ENCODE measurements around the gene USP7. TPM values are rescaled to one million over a fixed set of nuclear protein-coding genes. Genes with fewer than 3 reads are reported as not detected.
"Not testable (repeated sequence)": the region's sequence is repeated elsewhere in the genome, so short reads cannot be mapped to it uniquely, and the experiment has no call there.

USP7 gene
- total RNA-seq, 2 donors from 2014 or later, result 161 to 180 TPM

- H3K27me3 Mint-ChIP-seq, result no peaks in the 10 kb centered on the region
- DNase-seq (ENCODE audit: low spot score), result no peak
- H3K4me3 Mint-ChIP-seq, result no peak overlapping the region
- H3K36me3 Mint-ChIP-seq, result no peaks in the 10 kb centered on the region
- H3K27ac Mint-ChIP-seq, result no peak overlapping the region
- no peak for ATAC-seq
- H3K9me3 Mint-ChIP-seq, result no peaks in the 10 kb centered on the region
- H3K4me1 Mint-ChIP-seq (ENCODE audit: low read depth in 2 of 2), result no peaks in the 10 kb centered on the region
Measured at GRCh38 chr16:8990445-8990844, 26.7 kb upstream of the USP7 start.

GRCh38 chr16:8989099-8989878 is 25.6 kb upstream of the USP7 start:
- no peak for DNase-seq (ENCODE audit: low spot score)
- H3K4me1 Mint-ChIP-seq (ENCODE audit: low read depth in 2 of 2), result no peaks in the 10 kb centered on the region
- H3K27ac Mint-ChIP-seq, result no peak overlapping the region
- no peak for ATAC-seq
- H3K36me3 Mint-ChIP-seq, result no peaks in the 10 kb centered on the region
- no peak overlapping the region for H3K4me3 Mint-ChIP-seq
- no peaks in the 10 kb centered on the region for H3K9me3 Mint-ChIP-seq
- H3K27me3 Mint-ChIP-seq, result no peaks in the 10 kb centered on the region

- no peaks in the 10 kb centered on the region for H3K4me1 Mint-ChIP-seq (ENCODE audit: low read depth in 2 of 2)
- no peak overlapping the region for H3K4me3 Mint-ChIP-seq
- no peak for DNase-seq (ENCODE audit: low spot score)
- H3K36me3 Mint-ChIP-seq, result no peaks in the 10 kb centered on the region
- ATAC-seq, result no peak
- no peak overlapping the region for H3K27ac Mint-ChIP-seq
- no peaks in the 10 kb centered on the region for H3K27me3 Mint-ChIP-seq
- no peaks in the 10 kb centered on the region for H3K9me3 Mint-ChIP-seq
Measured at GRCh38 chr16:8986818-8987191, 23.1 kb upstream of the USP7 start.

GRCh38 chr16:8986111-8986510 is 22.4 kb upstream of the USP7 start:
- DNase-seq (ENCODE audit: low spot score) (no peak), ATAC-seq (peak in 1 of 2 donors; percentile 45)
- H3K27ac Mint-ChIP-seq, result no peak overlapping the region
- no peaks in the 10 kb centered on the region for H3K9me3 Mint-ChIP-seq
- H3K4me1 Mint-ChIP-seq (ENCODE audit: low read depth in 2 of 2), result no peaks in the 10 kb centered on the region
- no peaks in the 10 kb centered on the region for H3K27me3 Mint-ChIP-seq
- no peaks in the 10 kb centered on the region for H3K36me3 Mint-ChIP-seq
- H3K4me3 Mint-ChIP-seq, result no peak overlapping the region

- H3K9me3 Mint-ChIP-seq, result no peaks in the 10 kb centered on the region
- ATAC-seq, result no peak
- no peak overlapping the region for H3K27ac Mint-ChIP-seq
- H3K36me3 Mint-ChIP-seq, result no peaks in the 10 kb centered on the region
- DNase-seq (ENCODE audit: low spot score), result no peak
- H3K4me1 Mint-ChIP-seq (ENCODE audit: low read depth in 2 of 2), result no peaks in the 10 kb centered on the region
- H3K27me3 Mint-ChIP-seq, result no peaks in the 10 kb centered on the region
- H3K4me3 Mint-ChIP-seq, result no peak overlapping the region
Measured at GRCh38 chr16:8982816-8983215, 19.1 kb upstream of the USP7 start.

- not testable (repeated sequence) for H3K27me3 Mint-ChIP-seq; H3K27ac Mint-ChIP-seq; DNase-seq (ENCODE audit: low spot score); H3K4me1 Mint-ChIP-seq (ENCODE audit: low read depth in 2 of 2); H3K9me3 Mint-ChIP-seq; H3K36me3 Mint-ChIP-seq; H3K4me3 Mint-ChIP-seq; ATAC-seq
Measured at GRCh38 chr16:8981901-8982300, 18.2 kb upstream of the USP7 start.

GRCh38 chr16:8976189-8976588 is 12.5 kb upstream of the USP7 start:
- not testable (repeated sequence) for H3K36me3 Mint-ChIP-seq; DNase-seq (ENCODE audit: low spot score); H3K4me1 Mint-ChIP-seq (ENCODE audit: low read depth in 2 of 2); H3K4me3 Mint-ChIP-seq; H3K9me3 Mint-ChIP-seq; ATAC-seq; H3K27ac Mint-ChIP-seq
- H3K27me3 Mint-ChIP-seq, result peaks cover 0 to 14% of the 10 kb centered on the region in 2 donors

GRCh38 chr16:8975039-8975438 is 11.3 kb upstream of the USP7 start:
- H3K27ac Mint-ChIP-seq, result no peak overlapping the region

GRCh38 chr16:8972843-8973586 is 9.3 kb upstream of the USP7 start:
- no peaks in the 10 kb centered on the region for H3K4me1 Mint-ChIP-seq (ENCODE audit: low read depth in 2 of 2)
- no peaks in the 10 kb centered on the region for H3K9me3 Mint-ChIP-seq
- no peak for ATAC-seq
- no peak overlapping the region for H3K27ac Mint-ChIP-seq
- no peak overlapping the region for H3K4me3 Mint-ChIP-seq
- H3K27me3 Mint-ChIP-seq, result peaks cover 0 to 14% of the 10 kb centered on the region in 2 donors
- H3K36me3 Mint-ChIP-seq, result no peaks in the 10 kb centered on the region
- no peak for DNase-seq (ENCODE audit: low spot score)

More at GRCh38 chr16:8975039-8975438, 11.3 kb upstream of the USP7 start:
- no peaks in the 10 kb centered on the region for H3K4me1 Mint-ChIP-seq (ENCODE audit: low read depth in 2 of 2)
- no peaks in the 10 kb centered on the region for H3K36me3 Mint-ChIP-seq
- DNase-seq (ENCODE audit: low spot score) (no peak), ATAC-seq (no peak)
- no peak overlapping the region for H3K4me3 Mint-ChIP-seq
- H3K27me3 Mint-ChIP-seq, result peaks cover 0 to 14% of the 10 kb centered on the region in 2 donors
- H3K9me3 Mint-ChIP-seq, result no peaks in the 10 kb centered on the region

GRCh38 chr16:8971416-8971815 is 7.7 kb upstream of the USP7 start:
- DNase-seq (ENCODE audit: low spot score) (no peak), ATAC-seq (no peak)
- Mint-ChIP-seq H3K27ac (no peak overlapping the region), H3K4me1 (ENCODE audit: low read depth in 2 of 2) (no peaks in the 10 kb centered on the region), H3K9me3 (no peaks in the 10 kb centered on the region), H3K27me3 (peaks cover 0 to 6% of the 10 kb centered on the region in 2 donors), H3K4me3 (no peak overlapping the region), H3K36me3 (no peaks in the 10 kb centered on the region)

GRCh38 chr16:8969202-8969897 is 5.6 kb upstream of the USP7 start:
- not testable (repeated sequence) for H3K9me3 Mint-ChIP-seq; DNase-seq (ENCODE audit: low spot score); H3K27me3 Mint-ChIP-seq; ATAC-seq; H3K27ac Mint-ChIP-seq; H3K36me3 Mint-ChIP-seq; H3K4me3 Mint-ChIP-seq; H3K4me1 Mint-ChIP-seq (ENCODE audit: low read depth in 2 of 2)

- H3K9me3 Mint-ChIP-seq, H3K27ac Mint-ChIP-seq: not testable (repeated sequence)
Measured at GRCh38 chr16:8968054-8968453, 4.3 kb upstream of the USP7 start.

GRCh38 chr16:8967132-8967821 is 3.6 kb upstream of the USP7 start:
- Mint-ChIP-seq H3K36me3 (peaks cover 3% of the 10 kb centered on the region), H3K27me3 (no peaks in the 10 kb centered on the region), H3K9me3 (no peaks in the 10 kb centered on the region), H3K27ac (no peak overlapping the region), H3K4me1 (ENCODE audit: low read depth in 2 of 2) (peaks cover 8 to 9% of the 10 kb centered on the region in 2 donors), H3K4me3 (no peak overlapping the region)
- ATAC-seq (no peak), DNase-seq (ENCODE audit: low spot score) (no peak)

More at GRCh38 chr16:8968054-8968453, 4.3 kb upstream of the USP7 start:
- H3K4me3 Mint-ChIP-seq; H3K27me3 Mint-ChIP-seq; DNase-seq (ENCODE audit: low spot score); H3K36me3 Mint-ChIP-seq; H3K4me1 Mint-ChIP-seq (ENCODE audit: low read depth in 2 of 2); ATAC-seq: not testable (repeated sequence)
